ENCODE data around the gene PRR7.

DNA sequence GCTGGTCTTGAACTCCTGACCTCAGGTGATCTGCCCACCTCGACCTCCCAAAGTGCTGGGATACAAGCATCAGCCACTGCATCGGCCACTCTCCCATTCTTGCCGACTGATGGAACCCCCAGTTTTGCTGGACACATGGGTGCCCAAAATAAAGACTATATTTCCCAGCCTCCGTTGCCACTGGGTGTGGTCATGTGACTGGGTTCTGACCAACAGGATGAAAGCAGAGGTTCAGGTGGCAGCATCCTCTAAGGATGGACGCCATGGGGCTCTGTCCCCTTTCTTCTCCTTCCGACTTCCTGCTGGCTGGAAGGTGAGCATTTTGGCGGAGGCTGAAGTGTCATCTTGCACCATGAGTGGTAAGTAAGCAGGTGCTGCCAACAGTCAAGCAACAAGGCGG is 40.5 kb downstream of the PRR7 start:
- TF ChIP-seq, protein P1, sequence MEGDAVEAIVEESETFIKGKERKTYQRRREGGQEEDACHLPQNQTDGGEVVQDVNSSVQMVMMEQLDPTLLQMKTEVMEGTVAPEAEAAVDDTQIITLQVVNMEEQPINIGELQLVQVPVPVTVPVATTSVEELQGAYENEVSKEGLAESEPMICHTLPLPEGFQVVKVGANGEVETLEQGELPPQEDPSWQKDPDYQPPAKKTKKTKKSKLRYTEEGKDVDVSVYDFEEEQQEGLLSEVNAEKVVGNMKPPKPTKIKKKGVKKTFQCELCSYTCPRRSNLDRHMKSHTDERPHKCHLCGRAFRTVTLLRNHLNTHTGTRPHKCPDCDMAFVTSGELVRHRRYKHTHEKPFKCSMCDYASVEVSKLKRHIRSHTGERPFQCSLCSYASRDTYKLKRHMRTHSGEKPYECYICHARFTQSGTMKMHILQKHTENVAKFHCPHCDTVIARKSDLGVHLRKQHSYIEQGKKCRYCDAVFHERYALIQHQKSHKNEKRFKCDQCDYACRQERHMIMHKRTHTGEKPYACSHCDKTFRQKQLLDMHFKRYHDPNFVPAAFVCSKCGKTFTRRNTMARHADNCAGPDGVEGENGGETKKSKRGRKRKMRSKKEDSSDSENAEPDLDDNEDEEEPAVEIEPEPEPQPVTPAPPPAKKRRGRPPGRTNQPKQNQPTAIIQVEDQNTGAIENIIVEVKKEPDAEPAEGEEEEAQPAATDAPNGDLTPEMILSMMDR (IDR thresholded peaks at IDR 0.05) = no peak
- TF ChIP-seq POLR2AphosphoS5 (IDR thresholded peaks at IDR 0.05) (no peak), POLR2A (IDR thresholded peaks at IDR 0.05) (no peak), EP300 (IDR thresholded peaks at IDR 0.05) (no peak)
